ENCODE data around the gene COL9A1.

COL9A1 gene

GRCh38 chr6:70180901-70181599 lies 121.8 kb downstream of the COL9A1 start:
- H3K27ac ChIP-seq = no peak overlapping the region
- no peak for DNase-seq (ENCODE audit: low read depth, low spot score)

GRCh38 chr6:70180183-70180900 lies 122.5 kb downstream of the COL9A1 start:
- DNase-seq (ENCODE audit: low read depth, low spot score) = no peak

GRCh38 chr6:70176842-70177550 lies 125.9 kb downstream of the COL9A1 start:
- DNase-seq (ENCODE audit: low read depth, low spot score) = no peak

More at GRCh38 chr6:70180183-70180900, 122.5 kb downstream of the COL9A1 start:
- H3K27ac ChIP-seq = no peak overlapping the region

GRCh38 chr6:70175770-70176169 lies 127.1 kb downstream of the COL9A1 start:
- H3K27ac ChIP-seq = no peak overlapping the region
- DNase-seq (ENCODE audit: low read depth, low spot score) = no peak

More at GRCh38 chr6:70176842-70177550, 125.9 kb downstream of the COL9A1 start:
- H3K27ac ChIP-seq = no peak overlapping the region

GRCh38 chr6:70172252-70172651 lies 130.6 kb downstream of the COL9A1 start:
- H3K27ac ChIP-seq = no peak overlapping the region
- DNase-seq (ENCODE audit: low read depth, low spot score) = no peak

- no peak overlapping the region for H3K27ac ChIP-seq
- DNase-seq (ENCODE audit: low read depth, low spot score) = no peak
Measured at GRCh38 chr6:70171236-70171635, 131.6 kb downstream of the COL9A1 start.

GRCh38 chr6:70168681-70169377 lies 134.1 kb downstream of the COL9A1 start:
- DNase-seq (ENCODE audit: low read depth, low spot score) = no peak
- no peak overlapping the region for H3K27ac ChIP-seq

All from epithelial cell of prostate (primary cell).